Gastrocnemius medialis (tissue), 4 donors: ENCODE data around the gene RNASEH1. TPM values are rescaled to one million over a fixed set of nuclear protein-coding genes. Genes with fewer than 3 reads are reported as not detected.
A peak's percentile ranks its signal among the peaks of the same experiment; 100 is the strongest.

Experiments used
- ATAC-seq, 2 donors: fragments of 150-250 bp; one replicate each; pipeline ENCODE4 v1.9.1; 2016
- DNase-seq, 2 donors: peaks; one replicate each; pipeline ENCODE4 v3.0.0-alpha.2; 2019
- H3K27ac ChIP-seq, 4 donors: fragments of 200-600 bp; sonication (generic); 1 replicate in 1 of 4; 2 replicates in 3 of 4; pipeline ENCODE4 v1.5.1; 2016 to 2018; ENCODE audit warnings: mild to moderate bottlenecking in 2 of 4, moderate library complexity in 1 of 4
- H3K27me3 ChIP-seq, 3 donors: fragments of 200-600 bp; sonication (generic) in 2 of 3; 1 replicate in 1 of 3; 2 replicates in 2 of 3; pipeline versions ENCODE4 v1.5.1 to v1.6.0; 2016 to 2019; ENCODE audit warnings: mild to moderate bottlenecking in 1 of 3, moderate library complexity in 1 of 3
- H3K36me3 ChIP-seq, 2 donors: fragments of 200-600 bp; sonication (generic) in 1 of 2; one replicate each; pipeline ENCODE4 v1.5.1; 2017 to 2018
- H3K4me1 ChIP-seq, 2 donors: fragments of 200-600 bp; sonication (generic) in 1 of 2; one replicate each; pipeline ENCODE4 v1.5.1; 2016 to 2017; ENCODE audit warnings: mild to moderate bottlenecking in 2 of 2
- H3K4me3 ChIP-seq, 4 donors: fragments of 200-600 bp; sonication (generic) in 3 of 4; 1 replicate in 1 of 4; 2 replicates in 3 of 4; pipeline ENCODE4 v1.5.1; 2016 to 2019; ENCODE audit warnings: mild to moderate bottlenecking in 2 of 4
- H3K9me3 ChIP-seq, 3 donors: fragments of 200-600 bp; sonication (generic) in 2 of 3; 1 replicate in 1 of 3; 2 replicates in 2 of 3; pipeline ENCODE4 v1.5.1; 2016 to 2019
- POLR2A ChIP-seq, 2 donors: fragments of 450-650 bp; IDR thresholded peaks; one replicate each; pipeline ENCODE4 v1.6.1; 2017; ENCODE audit warnings: antibody characterized with exemption in 2 of 2, mild to moderate bottlenecking in 2 of 2, moderate library complexity in 2 of 2
- in situ Hi-C, 4 donors: fragments of 200-750 bp; cut with MboI; loops; one replicate each; pipeline versions ENCODE4 v1.15.0 to v1.8.0; 2017; ENCODE audit warnings: low sequenced_read_pairs in 4 of 4
- intact Hi-C: fragments of 100-400 bp; cut with DNase I; formaldehyde crosslinking; loops from one replicate; pipeline ENCODE4 v1.15.1; 2023; ENCODE audit warnings: low total_unique reads
- total RNA-seq, 4 donors: library from RNA; depleted of rRNA; stranded (reverse); fragments of >200 nt; gene quantifications; one replicate each; pipeline versions ENCODE4 v1.1.0 to v1.2.3, GENCODE V29; 2016
- TF ChIP-seq, protein P1 (sequence below), 5 experiments: fragments of 450-650 bp in 3 of 5; fragments of 200-600 bp in 2 of 5; sonication (generic) in 2 of 5; IDR thresholded peaks in 4 of 5; conservative IDR thresholded peaks in 1 of 5; 1 replicate in 4 of 5; 2 replicates in 1 of 5; pipeline ENCODE4 v1.5.1; 2016 to 2019; ENCODE audit warnings: antibody characterized with exemption in 5 of 5, mild to moderate bottlenecking in 3 of 5, moderate library complexity in 3 of 5

RNASEH1 gene
- total RNA-seq, 4 donors from 2014 or later, result 20.6 to 27.4 (median 23.6) TPM

DNA sequence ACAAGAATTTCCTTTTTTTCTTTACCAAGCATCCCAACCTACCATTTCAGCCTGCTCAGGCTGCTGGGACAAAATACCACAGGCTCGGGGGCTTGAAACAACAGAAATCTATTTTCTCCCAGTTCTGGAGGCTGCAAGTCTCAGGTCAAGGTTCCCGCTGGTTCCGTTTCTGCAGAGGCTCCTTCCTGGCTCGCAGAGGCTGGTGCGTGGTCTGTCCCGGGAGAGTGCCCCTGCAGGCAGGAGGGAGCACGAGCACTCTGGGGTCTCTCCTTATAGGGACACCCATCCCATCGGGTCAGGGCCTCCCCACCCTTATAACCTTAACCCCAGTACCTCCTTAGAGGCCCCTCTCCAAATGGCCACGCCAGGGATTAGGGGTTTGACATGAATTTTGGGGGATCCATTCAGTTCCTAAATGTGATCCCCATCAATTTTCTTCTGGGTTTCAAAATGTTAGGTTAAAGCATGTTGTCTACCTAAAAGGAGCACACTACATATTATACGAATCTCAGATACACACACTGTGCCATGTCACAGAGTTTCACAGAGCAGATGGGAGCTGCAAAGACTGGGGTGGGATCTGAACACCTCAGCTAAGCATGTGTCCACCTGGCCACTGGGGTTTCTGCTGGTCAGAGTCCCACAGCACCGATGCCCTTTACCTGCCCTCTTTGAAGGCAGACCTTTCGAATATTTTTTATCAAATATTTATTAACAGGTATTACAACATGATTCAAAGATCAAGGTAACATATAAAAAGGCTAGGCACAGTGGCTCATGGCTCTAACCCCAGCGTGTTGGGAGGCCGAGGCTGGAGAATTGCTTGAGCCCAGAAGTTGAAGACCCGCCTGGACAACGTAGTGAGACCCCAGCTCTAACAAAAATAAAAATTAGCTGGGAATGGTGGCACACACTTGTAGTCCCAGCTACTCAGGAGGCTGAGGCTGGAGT is 21.2 kb downstream of the RNASEH1 start:
- in situ Hi-C loops (no loop called here), intact Hi-C loops (no loop called here)
- Histone ChIP-seq H3K27me3 (no peaks in the 10 kb centered on the region), H3K4me1 (peaks cover 14 to 15% of the 10 kb centered on the region in 2 donors), H3K36me3 (peaks cover 0 to under 1% of the 10 kb centered on the region in 2 donors), H3K4me3 (peak overlapping the region; percentile 37 to 46 (median 44)), H3K27ac (peak overlapping the region; percentile 83 to 89 (median 84)), H3K9me3 (no peaks in the 10 kb centered on the region)
- DNase-seq (peak; percentile 5 to 56), ATAC-seq (peak in 1 of 2 donors; percentile 65)
- TF ChIP-seq, protein P1, sequence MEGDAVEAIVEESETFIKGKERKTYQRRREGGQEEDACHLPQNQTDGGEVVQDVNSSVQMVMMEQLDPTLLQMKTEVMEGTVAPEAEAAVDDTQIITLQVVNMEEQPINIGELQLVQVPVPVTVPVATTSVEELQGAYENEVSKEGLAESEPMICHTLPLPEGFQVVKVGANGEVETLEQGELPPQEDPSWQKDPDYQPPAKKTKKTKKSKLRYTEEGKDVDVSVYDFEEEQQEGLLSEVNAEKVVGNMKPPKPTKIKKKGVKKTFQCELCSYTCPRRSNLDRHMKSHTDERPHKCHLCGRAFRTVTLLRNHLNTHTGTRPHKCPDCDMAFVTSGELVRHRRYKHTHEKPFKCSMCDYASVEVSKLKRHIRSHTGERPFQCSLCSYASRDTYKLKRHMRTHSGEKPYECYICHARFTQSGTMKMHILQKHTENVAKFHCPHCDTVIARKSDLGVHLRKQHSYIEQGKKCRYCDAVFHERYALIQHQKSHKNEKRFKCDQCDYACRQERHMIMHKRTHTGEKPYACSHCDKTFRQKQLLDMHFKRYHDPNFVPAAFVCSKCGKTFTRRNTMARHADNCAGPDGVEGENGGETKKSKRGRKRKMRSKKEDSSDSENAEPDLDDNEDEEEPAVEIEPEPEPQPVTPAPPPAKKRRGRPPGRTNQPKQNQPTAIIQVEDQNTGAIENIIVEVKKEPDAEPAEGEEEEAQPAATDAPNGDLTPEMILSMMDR (IDR thresholded peaks at IDR 0.05 in 4 of 5, conservative IDR thresholded peaks at IDR 0.05 in 1 of 5), result peak in 2 of 5 experiments; percentile 24 to 49
- no peak for TF ChIP-seq POLR2A (IDR thresholded peaks at IDR 0.05)

DNA sequence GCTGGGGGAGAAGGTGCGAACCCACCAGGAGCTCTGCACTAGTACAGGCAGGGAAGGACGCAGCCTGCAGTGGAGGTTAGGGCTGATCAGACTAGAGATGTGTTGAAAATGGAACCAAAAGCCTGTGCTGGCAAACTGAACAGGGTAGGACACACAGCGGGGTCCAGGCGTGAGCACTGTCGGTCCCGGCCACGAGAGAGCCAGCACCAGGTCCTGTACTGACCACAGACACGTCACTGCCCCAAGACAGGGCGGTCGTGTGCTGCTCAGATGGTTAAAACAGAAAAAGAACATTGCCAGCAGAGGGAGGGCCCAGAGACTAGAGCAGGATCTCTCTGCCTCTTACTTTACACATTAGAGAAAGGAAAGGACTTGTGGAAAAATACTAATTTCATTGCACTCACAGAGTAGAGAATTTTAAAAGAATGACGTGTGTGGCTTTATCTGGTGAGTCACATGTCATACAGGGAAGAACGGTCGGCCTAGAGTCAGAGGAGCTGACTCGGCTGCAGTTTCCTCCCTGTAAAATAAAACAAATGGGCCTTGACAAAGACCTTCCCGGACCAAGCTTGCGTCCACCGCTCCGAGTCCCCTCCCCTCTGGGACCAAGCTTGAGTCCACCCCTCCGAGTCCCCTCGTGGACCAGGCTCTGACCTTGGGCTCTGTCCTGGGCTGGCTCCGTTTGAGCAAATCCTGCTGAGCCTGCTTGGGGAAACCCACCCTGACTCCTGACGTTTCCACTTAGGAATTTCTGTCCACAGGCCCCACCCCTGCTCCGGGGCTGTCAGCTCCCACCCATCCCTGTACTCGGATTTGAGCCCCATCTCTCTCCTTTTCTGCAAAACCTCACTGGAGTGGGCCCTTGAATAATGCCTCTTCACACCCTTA is 22.1 kb downstream of the RNASEH1 start:
- Histone ChIP-seq H3K27ac (peak overlapping the region; percentile 83 to 89 (median 84)), H3K4me3 (peak overlapping the region; percentile 37 to 46 (median 44)), H3K36me3 (peaks cover 0 to 5% of the 10 kb centered on the region in 2 donors), H3K27me3 (no peaks in the 10 kb centered on the region), H3K9me3 (no peaks in the 10 kb centered on the region), H3K4me1 (peaks cover 14 to 15% of the 10 kb centered on the region in 2 donors)
- peak; percentile 86 to 87 for ATAC-seq
- in situ Hi-C loops, result no loop called here
- TF ChIP-seq, protein P1 (IDR thresholded peaks at IDR 0.05 in 4 of 5, conservative IDR thresholded peaks at IDR 0.05 in 1 of 5), result peak in 1 of 5 experiments; percentile 13
- peak; percentile 35 to 62 for TF ChIP-seq POLR2A (IDR thresholded peaks at IDR 0.05)
- DNase-seq, result peak; percentile 47 to 63
- intact Hi-C loops, result no loop called here

DNA sequence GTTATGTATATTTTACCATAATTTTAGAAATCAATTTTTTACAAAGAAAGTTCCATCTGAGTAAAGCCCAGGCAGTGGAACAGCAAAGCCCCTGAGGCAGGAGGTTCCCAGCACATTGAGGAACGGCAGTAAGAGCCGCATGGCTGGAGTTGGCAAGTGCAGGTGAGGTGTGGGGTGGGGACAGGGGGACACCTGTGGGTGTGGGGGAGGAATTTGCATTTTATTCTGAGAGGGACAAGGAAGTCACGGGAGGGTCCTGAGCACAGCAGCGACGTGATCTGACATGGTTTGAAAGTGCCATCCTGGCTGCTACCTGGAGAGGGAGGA is 22.7 kb downstream of the RNASEH1 start:
- ATAC-seq (no peak), DNase-seq (no peak)
- Histone ChIP-seq H3K9me3 (no peaks in the 10 kb centered on the region), H3K4me3 (peak overlapping the region; percentile 37 to 46 (median 44)), H3K4me1 (peaks cover 14 to 15% of the 10 kb centered on the region in 2 donors), H3K36me3 (peaks cover 0 to 5% of the 10 kb centered on the region in 2 donors), H3K27ac (peak overlapping the region; percentile 83 to 89 (median 84)), H3K27me3 (no peaks in the 10 kb centered on the region)
- intact Hi-C loops, result no loop called here
- TF ChIP-seq, protein P1 (IDR thresholded peaks at IDR 0.05 in 4 of 5, conservative IDR thresholded peaks at IDR 0.05 in 1 of 5), result no peak
- TF ChIP-seq POLR2A (IDR thresholded peaks at IDR 0.05), result no peak
- in situ Hi-C loops, result no loop called here

DNA sequence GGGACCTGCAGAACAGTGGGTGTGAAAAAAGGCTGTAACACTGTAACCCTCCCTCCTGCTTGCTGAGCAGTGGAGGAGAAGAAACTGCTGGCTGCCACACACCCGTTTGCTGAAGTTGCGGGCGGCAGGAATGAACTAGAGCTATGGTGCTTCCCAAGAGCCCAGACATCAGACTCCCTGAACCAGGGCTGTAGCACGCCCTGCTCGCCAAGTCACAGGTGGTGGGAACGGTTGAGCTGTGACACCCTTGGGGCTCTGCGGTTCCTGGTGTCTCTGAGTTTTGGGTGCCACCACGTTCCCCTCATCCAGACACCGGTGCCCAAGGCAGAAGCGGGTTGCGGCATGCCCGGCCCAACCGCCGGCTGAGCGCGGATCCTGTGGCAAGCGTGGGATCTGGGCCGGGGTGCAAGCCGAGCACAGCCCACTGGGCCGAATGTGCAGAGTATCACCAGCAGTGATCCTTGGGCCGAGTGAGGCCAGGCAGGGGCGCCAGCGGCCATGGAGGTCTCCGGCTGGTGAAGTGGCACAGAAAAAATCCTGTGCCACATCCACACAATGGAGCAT is 23.8 kb downstream of the RNASEH1 start:
- H3K27me3 ChIP-seq, result no peaks in the 10 kb centered on the region
- H3K4me3 ChIP-seq, result no peak overlapping the region
- H3K27ac ChIP-seq, result no peak overlapping the region
- intact Hi-C loops, result no loop called here
- peaks cover 0 to 5% of the 10 kb centered on the region in 2 donors for H3K36me3 ChIP-seq
- in situ Hi-C loops, result no loop called here
- no peaks in the 10 kb centered on the region for H3K9me3 ChIP-seq
- no peak for TF ChIP-seq POLR2A (IDR thresholded peaks at IDR 0.05)
- TF ChIP-seq, protein P1 (IDR thresholded peaks at IDR 0.05 in 4 of 5, conservative IDR thresholded peaks at IDR 0.05 in 1 of 5), result no peak
- DNase-seq (no peak), ATAC-seq (no peak)
- peaks cover 14 to 15% of the 10 kb centered on the region in 2 donors for H3K4me1 ChIP-seq
